Measurements from ENCODE around the gene NPIPB6. TPM values are rescaled to one million over a fixed set of nuclear protein-coding genes. Genes with fewer than 3 reads are reported as not detected.

Gene NPIPB6
- total RNA-seq, 4 donors from 2014 or later = 4.5 to 6.1 TPM; not detected in 2

GRCh38 chr16:28297308-28297707 lies 66.0 kb downstream of the NPIPB6 start:
- Histone ChIP-seq H3K36me3 (no peaks in the 10 kb centered on the region), H3K9me3 (no peaks in the 10 kb centered on the region), H3K27ac (no peak overlapping the region), H3K4me3 (no peak overlapping the region), H3K4me1 (peaks cover 0 to 14% (median 11%) of the 10 kb centered on the region in 4 donors), H3K27me3 (peaks cover 0 to 11% of the 10 kb centered on the region in 2 donors)
- DNase-seq (ENCODE audit: low spot score in 2 of 2) = no peak
- no peak for TF ChIP-seq POLR2A (IDR thresholded peaks at IDR 0.05)
- no peak for TF ChIP-seq EP300 (IDR thresholded peaks at IDR 0.05)
- WGBS, 2 donors = 33 to 35% methylated on average over 2 of the region's 2 CpGs

DNA sequence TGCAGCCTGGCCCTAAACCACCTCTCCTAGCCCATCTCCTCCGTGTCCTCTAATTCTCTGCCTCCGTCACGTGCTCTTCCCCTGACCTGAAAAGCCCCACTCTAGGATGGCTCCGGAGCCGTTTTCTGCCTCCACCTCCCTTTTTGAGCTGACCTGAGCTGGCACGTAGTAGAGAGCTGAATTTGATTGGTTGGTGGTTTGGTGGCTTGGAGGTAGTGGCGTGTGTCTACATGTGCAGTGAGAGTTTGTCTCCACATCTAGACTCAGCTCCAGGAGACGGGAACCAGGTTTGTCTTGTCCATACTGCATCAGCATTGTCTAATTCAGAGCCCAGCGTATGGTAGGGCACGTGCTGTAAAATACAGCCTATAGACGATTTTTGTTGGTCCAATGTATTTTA lies 68.0 kb downstream of the NPIPB6 start:
- Histone ChIP-seq H3K27me3 (peaks cover 0 to 11% of the 10 kb centered on the region in 2 donors), H3K4me3 (no peak overlapping the region), H3K27ac (no peak overlapping the region), H3K4me1 (peaks cover 0 to 18% (median 11%) of the 10 kb centered on the region in 4 donors), H3K36me3 (no peaks in the 10 kb centered on the region), H3K9me3 (no peaks in the 10 kb centered on the region)
- TF ChIP-seq, protein P1, sequence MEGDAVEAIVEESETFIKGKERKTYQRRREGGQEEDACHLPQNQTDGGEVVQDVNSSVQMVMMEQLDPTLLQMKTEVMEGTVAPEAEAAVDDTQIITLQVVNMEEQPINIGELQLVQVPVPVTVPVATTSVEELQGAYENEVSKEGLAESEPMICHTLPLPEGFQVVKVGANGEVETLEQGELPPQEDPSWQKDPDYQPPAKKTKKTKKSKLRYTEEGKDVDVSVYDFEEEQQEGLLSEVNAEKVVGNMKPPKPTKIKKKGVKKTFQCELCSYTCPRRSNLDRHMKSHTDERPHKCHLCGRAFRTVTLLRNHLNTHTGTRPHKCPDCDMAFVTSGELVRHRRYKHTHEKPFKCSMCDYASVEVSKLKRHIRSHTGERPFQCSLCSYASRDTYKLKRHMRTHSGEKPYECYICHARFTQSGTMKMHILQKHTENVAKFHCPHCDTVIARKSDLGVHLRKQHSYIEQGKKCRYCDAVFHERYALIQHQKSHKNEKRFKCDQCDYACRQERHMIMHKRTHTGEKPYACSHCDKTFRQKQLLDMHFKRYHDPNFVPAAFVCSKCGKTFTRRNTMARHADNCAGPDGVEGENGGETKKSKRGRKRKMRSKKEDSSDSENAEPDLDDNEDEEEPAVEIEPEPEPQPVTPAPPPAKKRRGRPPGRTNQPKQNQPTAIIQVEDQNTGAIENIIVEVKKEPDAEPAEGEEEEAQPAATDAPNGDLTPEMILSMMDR (IDR thresholded peaks at IDR 0.05) = no peak
- TF ChIP-seq POLR2A (IDR thresholded peaks at IDR 0.05) (no peak), EP300 (IDR thresholded peaks at IDR 0.05) (no peak)
- WGBS, 2 donors = 73 to 81% methylated on average over 11 of the region's 11 CpGs
- DNase-seq (ENCODE audit: low spot score in 2 of 2) = no peak

DNA sequence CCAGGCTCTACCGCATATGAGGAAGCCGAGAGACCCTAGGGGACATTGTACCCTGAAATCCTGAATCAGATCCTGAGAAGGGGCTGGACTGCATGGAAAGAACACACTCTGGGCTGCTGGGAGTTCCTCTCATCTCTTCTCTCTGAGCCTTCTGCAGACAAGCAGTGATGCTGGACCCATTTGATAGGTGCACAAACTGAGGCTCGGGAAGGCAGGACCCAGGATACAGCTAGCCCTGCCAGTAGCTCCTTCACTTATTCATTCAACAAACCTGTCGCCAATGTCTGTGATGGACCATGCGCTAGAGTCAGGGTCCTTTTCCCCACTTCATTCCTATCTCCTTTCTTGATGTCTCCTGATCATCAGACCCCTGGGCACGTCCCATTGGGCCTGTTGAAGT lies 69.1 kb downstream of the NPIPB6 start:
- Histone ChIP-seq H3K9me3 (no peaks in the 10 kb centered on the region), H3K27ac (no peak overlapping the region), H3K4me3 (no peak overlapping the region), H3K27me3 (peaks cover 0 to 11% of the 10 kb centered on the region in 2 donors), H3K36me3 (no peaks in the 10 kb centered on the region), H3K4me1 (peaks cover 0 to 18% (median 11%) of the 10 kb centered on the region in 4 donors)
- no peak for DNase-seq (ENCODE audit: low spot score in 2 of 2)
- 85 to 93% methylated on average over 6 of the region's 6 CpGs for WGBS, 2 donors
- TF ChIP-seq, protein P1 (IDR thresholded peaks at IDR 0.05) = no peak
- TF ChIP-seq EP300 (IDR thresholded peaks at IDR 0.05) (no peak), POLR2A (IDR thresholded peaks at IDR 0.05) (no peak)

DNA sequence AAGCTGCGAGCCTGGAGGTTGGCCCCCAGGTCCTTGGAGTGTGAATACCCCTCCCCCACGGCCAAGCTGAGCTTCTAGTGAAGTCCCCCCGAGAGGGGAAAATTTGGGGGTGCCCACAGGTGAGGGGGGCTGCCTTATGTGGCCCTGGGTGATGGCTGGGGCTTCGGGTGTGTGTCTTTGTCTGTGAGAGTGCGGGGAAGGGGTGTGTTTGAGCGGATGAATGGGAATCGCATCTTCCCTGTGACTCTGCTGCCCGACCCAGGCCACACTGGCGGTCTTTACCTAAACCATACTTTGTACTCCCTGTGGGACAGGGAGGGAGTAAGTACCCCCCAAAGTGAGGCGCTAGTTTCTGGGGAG lies 69.7 kb downstream of the NPIPB6 start:
- Histone ChIP-seq H3K36me3 (no peaks in the 10 kb centered on the region), H3K9me3 (no peaks in the 10 kb centered on the region), H3K4me1 (peaks cover 0 to 18% (median 11%) of the 10 kb centered on the region in 4 donors), H3K27me3 (peaks cover 0 to 11% of the 10 kb centered on the region in 2 donors), H3K4me3 (peak overlapping the region in 2 of 4 donors; percentile 64 to 76), H3K27ac (no peak overlapping the region)
- no peak for DNase-seq (ENCODE audit: low spot score in 2 of 2)
- WGBS, 2 donors = 36% methylated on average over 9 to 10 of the region's 10 CpGs
- no peak for TF ChIP-seq POLR2A (IDR thresholded peaks at IDR 0.05)
- TF ChIP-seq, protein P1 (IDR thresholded peaks at IDR 0.05) = no peak
- no peak for TF ChIP-seq EP300 (IDR thresholded peaks at IDR 0.05)

GRCh38 chr16:28292731-28293600 lies 70.3 kb downstream of the NPIPB6 start:
- no peak for DNase-seq (ENCODE audit: low spot score in 2 of 2)
- H3K36me3 ChIP-seq = no peaks in the 10 kb centered on the region
- TF ChIP-seq EP300 (IDR thresholded peaks at IDR 0.05) = no peak
- TF ChIP-seq, protein P1 (IDR thresholded peaks at IDR 0.05) = no peak
- no peak for TF ChIP-seq POLR2A (IDR thresholded peaks at IDR 0.05)
- H3K9me3 ChIP-seq = no peaks in the 10 kb centered on the region
- peaks cover 0 to 18% (median 11%) of the 10 kb centered on the region in 4 donors for H3K4me1 ChIP-seq
- 0 to 2% methylated on average over 15 to 26 of the region's 60 CpGs for WGBS, 2 donors
- H3K27me3 ChIP-seq = peaks cover 0 to 13% of the 10 kb centered on the region in 2 donors
- H3K4me3 ChIP-seq = peak overlapping the region; percentile 36 to 76 (median 57)
- peak overlapping the region in 1 of 4 donors; percentile 52 for H3K27ac ChIP-seq

Small RNA genes lying within 50 kb of the gene (small RNA-seq; reads per million reads assigned to genes)
- gene AC138904.2 (not detected), gene MIR6862-1 (not detected)

Other genes starting within 250 kb of the NPIPB6 start
- gene XPO6, start 151.5 kb downstream of the NPIPB6 start, total RNA-seq = 100 to 1,000 TPM; 105 to 166 (median 141) TPM
- gene SBK1, start 71.0 kb downstream of the NPIPB6 start, total RNA-seq = under 1 TPM in 2 of 4 donors, not detected in 2; 0.22 to 0.30 TPM
- 100 to 1,000 TPM; 185 to 265 (median 230) TPM for gene EIF3CL, start 40.3 kb upstream of the NPIPB6 start, total RNA-seq
- gene NPIPB7, start 108.8 kb upstream of the NPIPB6 start, total RNA-seq = not detected
- gene CLN3, start 128.6 kb upstream of the NPIPB6 start, total RNA-seq = 10 to 100 TPM; 25.8 to 45.1 (median 29.7) TPM
- 1 to 10 TPM; 1.3 to 4.5 (median 1.8) TPM for gene APOBR, start 131.1 kb upstream of the NPIPB6 start, total RNA-seq
- gene IL27, start 143.3 kb upstream of the NPIPB6 start, total RNA-seq = not detected
- 10 to 100 TPM; 33.0 to 57.2 (median 53.4) TPM for gene NUPR1, start 175.5 kb upstream of the NPIPB6 start, total RNA-seq
- gene SGF29, start 190.4 kb upstream of the NPIPB6 start, total RNA-seq = 10 to 100 TPM; 31.9 to 52.1 (median 36.1) TPM
- 10 to 100 TPM in 1 of 4 donors, 1 to 10 TPM in 2, not detected in 1; 2.4 to 11.8 (median 6.1) TPM for gene SULT1A2, start 233.5 kb upstream of the NPIPB6 start, total RNA-seq
- gene SULT1A1, start 246.5 kb upstream of the NPIPB6 start, total RNA-seq = 10 to 100 TPM; 30.9 to 59.8 (median 43.7) TPM